Hematopoietic multipotent progenitor cell treated with erythropoietin and hydrocortisone succinate and interleukin-3 and kit ligand, for 6 days (in vitro differentiated cells): ENCODE results near the gene GAK.

Experiments
- DNase-seq: peaks from one replicate; pipeline ENCODE4 v3.0.0-alpha.2; 2015

The GAK gene

GRCh38 chr4:885353-885752 is 46.8 kb downstream of the GAK start:
- no peak for DNase-seq

GRCh38 chr4:884896-885295 is 47.2 kb downstream of the GAK start:
- no peak for DNase-seq

- DNase-seq, result no peak
These were observed 47.9 kb downstream of the GAK start for GRCh38 chr4:884259-884658.

GRCh38 chr4:883377-884095 is 48.6 kb downstream of the GAK start:
- no peak for DNase-seq

GRCh38 chr4:882646-883045 is 49.5 kb downstream of the GAK start:
- no peak for DNase-seq

- no peak for DNase-seq
These were observed 50.4 kb downstream of the GAK start for GRCh38 chr4:881709-882108.

- no peak for DNase-seq
These were observed 51.3 kb downstream of the GAK start for GRCh38 chr4:880684-881405.

GRCh38 chr4:879729-880077 is 52.4 kb downstream of the GAK start:
- no peak for DNase-seq

GRCh38 chr4:878796-879728 is 53.1 kb downstream of the GAK start:
- no peak for DNase-seq

GRCh38 chr4:877502-877901 is 54.6 kb downstream of the GAK start:
- no peak for DNase-seq

- DNase-seq, result peak; percentile 21
These were observed 55.3 kb downstream of the GAK start for GRCh38 chr4:876780-877179.

GRCh38 chr4:875818-876423 is 56.2 kb downstream of the GAK start:
- no peak for DNase-seq

GRCh38 chr4:874971-875817 is 56.9 kb downstream of the GAK start:
- DNase-seq, result no peak

GRCh38 chr4:874056-874455 is 58.1 kb downstream of the GAK start:
- DNase-seq, result no peak

- no peak for DNase-seq
These were observed 59.7 kb downstream of the GAK start for GRCh38 chr4:872241-872981.

GRCh38 chr4:871484-871883 is 60.6 kb downstream of the GAK start:
- no peak for DNase-seq

GRCh38 chr4:870951-871350 is 61.2 kb downstream of the GAK start:
- no peak for DNase-seq

- DNase-seq, result no peak
These were observed 62.3 kb downstream of the GAK start for GRCh38 chr4:869776-870175.

- DNase-seq, result no peak
These were observed 63.7 kb downstream of the GAK start for GRCh38 chr4:868421-868820.

- DNase-seq, result no peak
These were observed 64.4 kb downstream of the GAK start for GRCh38 chr4:867526-868250.
